ENCODE measurements around the gene CNST.
A peak's percentile ranks its signal among the peaks of the same experiment; 100 is the strongest.
"Not testable (repeated sequence)": the region's sequence is repeated elsewhere in the genome, so short reads cannot be mapped to it uniquely, and the experiment has no call there.

Gene CNST

DNA sequence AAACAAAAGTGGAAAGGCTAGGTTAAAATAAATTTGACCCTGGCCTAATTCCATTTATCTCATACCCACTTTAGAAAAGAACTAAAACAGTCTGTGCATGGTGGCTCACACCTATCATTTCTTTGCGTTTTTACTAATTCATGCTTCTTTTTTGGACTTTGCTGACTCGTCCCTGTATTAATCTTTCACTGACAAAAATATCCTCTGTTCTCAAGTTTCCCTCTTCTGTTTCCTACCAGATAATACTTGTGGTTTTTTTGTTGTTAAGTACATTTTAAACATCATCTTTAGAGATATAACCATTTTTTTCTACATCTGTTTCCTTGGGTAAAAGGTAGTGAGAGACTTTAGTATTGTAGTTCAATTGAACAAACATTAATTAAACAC, 11.5 kb downstream of the CNST start:
- no peaks in the 10 kb centered on the region for H3K27me3 ChIP-seq (ENCODE audit: control insufficient read depth, insufficient read depth, low read length)
- H3K4me1 ChIP-seq (ENCODE audit: control insufficient read depth, insufficient read depth, low read length), result peaks cover 8% of the 10 kb centered on the region
- H3K9ac ChIP-seq (ENCODE audit: low read length), result no peak overlapping the region
- no peak overlapping the region for H3K4me3 ChIP-seq (ENCODE audit: low read length)
- H3K36me3 ChIP-seq (ENCODE audit: control insufficient read depth, insufficient read depth, low read length), result no peaks in the 10 kb centered on the region
- H3K9me3 ChIP-seq (ENCODE audit: control insufficient read depth, low read length), result no peaks in the 10 kb centered on the region

DNA sequence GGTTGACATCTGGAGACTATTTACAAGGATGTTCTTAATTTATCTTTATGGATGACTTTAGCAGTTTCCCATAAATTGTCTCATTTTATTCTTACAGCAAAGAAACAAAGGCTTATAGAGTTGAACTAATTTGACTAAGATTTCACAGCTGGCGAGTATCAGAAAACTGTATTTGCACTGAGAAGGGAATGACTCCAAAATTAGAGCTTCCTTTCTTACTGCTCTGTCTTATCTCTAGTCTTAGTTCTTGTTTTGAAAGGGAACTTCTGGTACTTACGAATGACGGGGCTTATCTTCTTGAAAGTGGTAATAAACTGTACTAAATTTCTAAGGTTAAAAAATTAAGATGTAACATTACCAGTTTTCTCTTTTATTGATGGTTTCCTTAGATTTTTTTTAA, 13.6 kb downstream of the CNST start:
- peaks cover 23% of the 10 kb centered on the region for H3K4me1 ChIP-seq (ENCODE audit: control insufficient read depth, insufficient read depth, low read length)
- H3K27me3 ChIP-seq (ENCODE audit: control insufficient read depth, insufficient read depth, low read length), result no peaks in the 10 kb centered on the region
- H3K9ac ChIP-seq (ENCODE audit: low read length), result no peak overlapping the region
- H3K36me3 ChIP-seq (ENCODE audit: control insufficient read depth, insufficient read depth, low read length), result no peaks in the 10 kb centered on the region
- no peaks in the 10 kb centered on the region for H3K9me3 ChIP-seq (ENCODE audit: control insufficient read depth, low read length)
- H3K4me3 ChIP-seq (ENCODE audit: low read length), result no peak overlapping the region

DNA sequence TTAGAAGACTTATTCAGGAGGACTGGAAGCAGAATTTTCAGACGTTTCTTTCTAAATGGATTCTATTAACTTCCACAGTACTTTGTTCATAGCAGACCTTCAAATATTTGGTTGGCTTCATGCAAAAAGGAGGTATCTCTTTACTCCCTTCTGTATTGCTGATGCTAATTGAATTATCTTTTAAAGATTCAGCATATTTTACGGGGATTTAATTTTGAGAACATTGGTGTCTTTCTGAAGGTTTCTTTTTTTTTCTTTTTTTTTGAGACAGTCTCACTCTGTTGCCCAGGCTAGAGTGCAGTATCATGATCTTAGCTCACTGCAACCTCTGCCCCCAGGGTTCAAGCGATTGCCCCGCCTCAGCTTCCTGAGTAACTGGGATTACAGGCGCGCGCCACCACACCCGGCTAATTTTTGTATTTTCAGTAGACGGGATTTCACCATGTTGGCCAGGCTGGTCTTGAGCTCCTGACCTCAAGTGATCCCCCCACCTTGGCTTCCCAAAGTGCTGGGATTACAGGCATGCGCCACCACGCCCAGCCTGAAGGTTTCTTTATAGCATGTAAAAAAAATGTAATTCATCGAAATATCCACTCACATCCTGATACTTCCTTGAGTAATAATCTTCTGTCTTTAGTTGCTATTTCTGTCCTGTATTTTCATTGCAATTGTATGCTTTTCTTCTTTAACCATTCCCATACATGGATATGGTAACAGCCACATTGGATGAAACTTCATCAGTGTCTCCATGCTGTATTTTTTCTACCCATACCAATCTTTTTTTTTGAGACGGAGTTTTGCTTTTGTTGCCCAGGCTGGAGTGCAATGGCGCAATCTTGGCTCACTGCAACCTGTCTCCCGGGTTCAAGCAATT, 14.5 kb downstream of the CNST start:
- H3K4me3 ChIP-seq (ENCODE audit: low read length), result no peak overlapping the region
- H3K9ac ChIP-seq (ENCODE audit: low read length), result no peak overlapping the region
- H3K36me3 ChIP-seq (ENCODE audit: control insufficient read depth, insufficient read depth, low read length), result no peaks in the 10 kb centered on the region
- H3K4me1 ChIP-seq (ENCODE audit: control insufficient read depth, insufficient read depth, low read length), result peaks cover 23% of the 10 kb centered on the region
- no peaks in the 10 kb centered on the region for H3K9me3 ChIP-seq (ENCODE audit: control insufficient read depth, low read length)
- no peaks in the 10 kb centered on the region for H3K27me3 ChIP-seq (ENCODE audit: control insufficient read depth, insufficient read depth, low read length)

DNA sequence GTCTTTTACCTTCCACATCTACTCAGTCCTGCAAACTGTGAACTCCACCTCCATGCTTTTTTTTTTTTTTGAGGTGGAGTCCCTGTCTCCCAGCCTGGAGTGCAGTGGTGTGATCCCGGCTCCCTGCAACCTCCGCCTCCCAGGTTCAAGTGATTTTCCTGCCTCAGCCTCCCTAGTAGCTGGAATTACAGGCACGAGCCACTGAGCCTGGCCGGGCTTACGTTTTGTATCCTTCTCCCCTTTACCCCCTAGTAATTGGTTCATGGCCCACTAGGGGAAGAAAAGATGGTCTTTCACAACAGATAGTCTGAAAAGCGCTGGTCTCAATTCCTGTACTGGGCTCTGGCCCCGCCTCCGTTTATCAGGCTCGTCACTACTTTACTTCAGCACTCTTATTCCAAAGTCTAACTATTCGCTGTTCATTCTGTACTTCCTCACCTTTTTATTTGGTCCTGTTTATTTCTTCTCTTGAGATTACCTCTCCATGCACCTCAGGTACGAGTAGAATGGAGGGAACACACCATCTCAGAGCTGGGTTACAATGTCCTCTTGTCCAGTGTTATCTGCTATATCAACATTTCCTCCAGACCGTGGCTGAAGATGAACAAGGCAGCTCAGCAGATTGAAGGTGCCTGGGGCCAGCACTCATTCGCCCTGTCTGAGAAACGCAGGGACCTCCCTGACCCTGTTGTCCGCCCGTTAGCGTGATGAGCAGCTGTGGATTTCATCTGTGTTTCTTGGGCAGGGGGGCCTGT, 16.2 kb downstream of the CNST start:
- H3K4me1 ChIP-seq (ENCODE audit: control insufficient read depth, insufficient read depth, low read length), result peaks cover 28% of the 10 kb centered on the region
- H3K36me3 ChIP-seq (ENCODE audit: control insufficient read depth, insufficient read depth, low read length), result no peaks in the 10 kb centered on the region
- no peak overlapping the region for H3K4me3 ChIP-seq (ENCODE audit: low read length)
- peak overlapping the region; percentile 9 for H3K9ac ChIP-seq (ENCODE audit: low read length)
- no peaks in the 10 kb centered on the region for H3K27me3 ChIP-seq (ENCODE audit: control insufficient read depth, insufficient read depth, low read length)
- no peaks in the 10 kb centered on the region for H3K9me3 ChIP-seq (ENCODE audit: control insufficient read depth, low read length)

DNA sequence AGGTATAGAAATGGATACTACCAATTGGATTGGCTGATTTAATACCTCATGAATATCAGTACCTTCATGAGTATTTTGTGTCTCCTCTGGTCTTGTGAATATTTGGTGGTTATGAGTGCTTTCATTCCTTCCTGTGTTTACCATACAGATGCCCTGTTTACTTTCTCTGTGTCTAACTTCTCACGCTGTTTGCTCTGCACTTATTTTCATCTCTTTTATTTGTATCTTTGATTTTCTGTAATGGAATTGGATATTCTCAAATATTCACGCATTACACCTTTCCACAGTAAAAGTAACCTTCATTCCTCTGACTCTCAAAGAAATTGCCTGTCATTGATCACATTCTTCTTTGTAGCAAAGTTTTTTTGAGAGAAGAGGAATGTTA, 16.8 kb downstream of the CNST start:
- H3K36me3 ChIP-seq (ENCODE audit: control insufficient read depth, insufficient read depth, low read length), result no peaks in the 10 kb centered on the region
- H3K4me3 ChIP-seq (ENCODE audit: low read length), result no peak overlapping the region
- H3K27me3 ChIP-seq (ENCODE audit: control insufficient read depth, insufficient read depth, low read length), result no peaks in the 10 kb centered on the region
- H3K9ac ChIP-seq (ENCODE audit: low read length), result peak overlapping the region; percentile 9
- H3K9me3 ChIP-seq (ENCODE audit: control insufficient read depth, low read length), result no peaks in the 10 kb centered on the region
- H3K4me1 ChIP-seq (ENCODE audit: control insufficient read depth, insufficient read depth, low read length), result peaks cover 32% of the 10 kb centered on the region

DNA sequence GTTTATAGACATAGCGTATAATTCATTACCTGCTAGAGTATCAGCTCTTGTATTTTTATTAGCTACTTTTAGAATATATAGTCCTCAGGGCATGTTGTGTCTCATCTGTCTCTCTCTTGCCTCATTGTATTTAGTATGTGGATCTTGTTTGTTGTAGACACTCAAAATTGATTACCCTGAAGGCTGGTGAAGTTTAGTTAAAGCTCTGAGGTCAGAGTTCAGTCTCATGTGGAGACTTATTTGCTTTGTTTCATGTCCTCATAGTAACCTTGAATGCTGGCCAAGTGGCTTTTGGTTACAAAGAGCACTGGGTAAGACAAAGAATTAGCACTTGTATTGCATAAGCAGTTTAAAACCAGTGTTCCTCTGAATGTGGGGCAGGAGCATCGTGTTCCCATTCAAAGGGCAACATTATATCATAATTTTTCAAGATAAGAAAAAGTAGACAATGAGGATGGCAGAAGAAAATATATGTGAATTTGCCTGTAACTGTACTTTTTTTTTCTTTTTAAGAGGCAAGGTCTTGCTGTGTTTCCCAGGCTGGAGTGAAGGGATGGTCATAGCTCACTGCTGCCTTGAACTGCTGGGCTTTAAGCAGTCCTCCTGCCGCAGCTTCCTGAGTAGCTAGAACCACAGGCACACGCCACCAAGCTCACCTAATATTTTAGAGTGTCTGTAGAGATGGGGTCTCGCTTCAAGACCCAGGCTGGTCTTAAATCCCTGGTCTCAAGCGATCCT, 17.4 kb downstream of the CNST start:
- Histone ChIP-seq H3K27me3 (ENCODE audit: control insufficient read depth, insufficient read depth, low read length) (no peaks in the 10 kb centered on the region), H3K4me1 (ENCODE audit: control insufficient read depth, insufficient read depth, low read length) (peaks cover 32% of the 10 kb centered on the region), H3K9ac (ENCODE audit: low read length) (no peak overlapping the region), H3K4me3 (ENCODE audit: low read length) (no peak overlapping the region), H3K9me3 (ENCODE audit: control insufficient read depth, low read length) (no peaks in the 10 kb centered on the region), H3K36me3 (ENCODE audit: control insufficient read depth, insufficient read depth, low read length) (no peaks in the 10 kb centered on the region)

DNA sequence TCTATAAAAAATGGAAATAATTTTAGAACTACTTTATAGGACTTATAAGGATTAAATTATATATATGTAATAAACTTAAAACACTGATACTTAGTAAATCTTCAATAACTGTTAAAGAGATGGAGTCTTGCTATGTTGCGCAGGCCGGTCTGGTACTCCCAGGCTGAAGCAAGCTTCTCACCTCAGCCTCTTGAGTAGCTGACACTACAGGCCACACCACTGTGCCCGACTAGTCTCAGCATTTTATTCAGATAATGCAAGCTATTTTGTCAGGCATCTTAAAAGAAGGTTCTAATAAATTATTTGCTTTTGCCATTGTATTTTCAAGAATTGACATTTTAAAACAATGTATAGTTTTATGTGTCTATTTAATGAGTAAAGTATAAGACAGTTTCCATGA, 20.8 kb downstream of the CNST start:
- Histone ChIP-seq H3K9ac (ENCODE audit: low read length) (no peak overlapping the region), H3K4me1 (ENCODE audit: control insufficient read depth, insufficient read depth, low read length) (peaks cover 31% of the 10 kb centered on the region), H3K36me3 (ENCODE audit: control insufficient read depth, insufficient read depth, low read length) (no peaks in the 10 kb centered on the region)

DNA sequence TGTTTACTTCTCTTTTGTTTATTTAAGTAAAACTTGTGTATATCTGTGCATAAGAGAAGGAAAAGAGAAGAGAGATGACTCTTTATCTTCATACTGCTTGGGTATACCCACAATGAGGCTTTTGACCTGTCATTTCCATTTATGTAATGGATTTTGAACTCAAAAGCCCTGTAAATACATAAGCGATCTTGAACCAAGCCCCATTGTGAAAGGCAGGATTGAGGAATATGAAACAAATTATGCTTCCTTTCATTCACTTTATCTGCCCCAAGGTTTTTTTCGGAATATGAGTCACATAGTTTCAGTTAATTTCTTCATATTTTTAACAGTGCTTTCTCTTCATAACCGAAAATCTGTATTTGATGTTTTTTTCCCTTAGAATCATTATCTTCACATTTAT, 21.4 kb downstream of the CNST start:
- H3K4me3 ChIP-seq (ENCODE audit: low read length), result no peak overlapping the region
- H3K36me3 ChIP-seq (ENCODE audit: control insufficient read depth, insufficient read depth, low read length), result no peaks in the 10 kb centered on the region
- no peak overlapping the region for H3K9ac ChIP-seq (ENCODE audit: low read length)
- no peaks in the 10 kb centered on the region for H3K9me3 ChIP-seq (ENCODE audit: control insufficient read depth, low read length)
- H3K4me1 ChIP-seq (ENCODE audit: control insufficient read depth, insufficient read depth, low read length), result peaks cover 25% of the 10 kb centered on the region
- H3K27me3 ChIP-seq (ENCODE audit: control insufficient read depth, insufficient read depth, low read length), result no peaks in the 10 kb centered on the region

More for the DNA sequence above, 20.8 kb downstream of the CNST start:
- Histone ChIP-seq H3K9me3 (ENCODE audit: control insufficient read depth, low read length) (no peaks in the 10 kb centered on the region), H3K4me3 (ENCODE audit: low read length) (no peak overlapping the region), H3K27me3 (ENCODE audit: control insufficient read depth, insufficient read depth, low read length) (no peaks in the 10 kb centered on the region)

DNA sequence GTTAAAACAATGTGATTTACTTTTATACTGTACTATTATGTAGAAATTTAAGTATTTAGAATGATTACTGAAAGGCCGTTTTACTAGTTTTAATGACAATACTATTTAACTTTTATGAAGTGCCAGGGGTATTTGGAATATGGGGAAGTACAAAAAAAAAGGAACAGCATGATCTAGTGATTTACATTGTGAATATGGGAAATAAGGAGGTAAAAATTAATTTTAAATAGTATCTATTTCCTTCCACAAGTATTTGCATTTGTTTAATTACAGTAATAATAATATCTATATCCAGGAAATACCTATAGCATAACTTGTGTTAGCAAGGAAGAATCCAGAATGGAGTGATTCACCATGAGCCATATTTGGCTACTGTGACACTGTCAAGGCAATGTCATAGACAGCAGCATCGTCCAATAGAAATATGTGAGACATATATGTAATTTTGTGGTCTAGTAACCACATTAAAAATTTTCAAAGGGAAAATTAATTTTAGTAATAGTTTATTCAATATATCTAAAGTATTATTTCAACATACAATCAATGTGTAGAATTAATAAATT, 22.0 kb downstream of the CNST start:
- no peak overlapping the region for H3K4me3 ChIP-seq (ENCODE audit: low read length)
- H3K36me3 ChIP-seq (ENCODE audit: control insufficient read depth, insufficient read depth, low read length), result no peaks in the 10 kb centered on the region
- no peak overlapping the region for H3K9ac ChIP-seq (ENCODE audit: low read length)
- no peaks in the 10 kb centered on the region for H3K27me3 ChIP-seq (ENCODE audit: control insufficient read depth, insufficient read depth, low read length)
- peaks cover 19% of the 10 kb centered on the region for H3K4me1 ChIP-seq (ENCODE audit: control insufficient read depth, insufficient read depth, low read length)
- no peaks in the 10 kb centered on the region for H3K9me3 ChIP-seq (ENCODE audit: control insufficient read depth, low read length)

DNA sequence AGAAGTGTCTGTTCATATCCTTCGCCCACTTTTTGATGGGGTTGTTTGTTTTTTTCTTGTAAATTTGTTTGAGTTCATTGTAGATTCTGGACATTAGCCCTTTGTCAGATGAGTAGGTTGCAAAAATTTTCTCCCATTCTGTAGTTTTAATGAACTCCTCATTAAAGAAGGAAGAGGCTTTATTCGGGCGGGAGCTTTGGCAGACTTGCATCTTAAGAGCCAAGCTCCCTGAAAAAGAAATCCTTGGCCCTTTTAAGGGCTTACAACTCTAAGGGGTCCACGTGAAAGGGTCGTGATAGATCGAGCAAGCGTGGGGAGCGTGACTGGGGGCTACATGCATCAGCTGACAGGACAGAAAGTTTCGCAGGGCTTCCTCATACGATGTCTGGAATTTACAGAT, 23.7 kb downstream of the CNST start:
- H3K4me3 ChIP-seq (ENCODE audit: low read length); H3K9me3 ChIP-seq (ENCODE audit: control insufficient read depth, low read length); H3K36me3 ChIP-seq (ENCODE audit: control insufficient read depth, insufficient read depth, low read length); H3K9ac ChIP-seq (ENCODE audit: low read length); H3K27me3 ChIP-seq (ENCODE audit: control insufficient read depth, insufficient read depth, low read length): not testable (repeated sequence)
- peaks cover 13% of the 10 kb centered on the region for H3K4me1 ChIP-seq (ENCODE audit: control insufficient read depth, insufficient read depth, low read length)

DNA sequence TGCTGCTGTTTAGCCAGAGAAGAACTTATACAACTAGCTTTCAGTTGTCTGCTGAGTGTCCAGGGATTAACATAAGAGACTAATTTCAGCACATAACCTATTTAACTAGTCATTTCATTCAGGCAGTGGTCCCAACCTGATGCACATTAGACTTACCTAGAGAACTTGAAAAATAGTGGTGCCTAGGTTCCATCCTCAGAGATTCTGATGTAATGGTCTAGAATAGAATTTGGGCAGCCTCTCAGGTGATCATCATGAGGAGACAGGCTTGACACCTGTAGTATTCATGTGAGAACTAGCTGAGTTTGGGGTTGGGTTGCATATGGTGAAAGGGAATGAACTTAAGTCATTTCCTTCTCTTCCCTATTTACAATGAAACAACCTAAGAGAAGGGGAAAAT, 24.8 kb downstream of the CNST start:
- no peaks in the 10 kb centered on the region for H3K27me3 ChIP-seq (ENCODE audit: control insufficient read depth, insufficient read depth, low read length)
- H3K9ac ChIP-seq (ENCODE audit: low read length), result no peak overlapping the region
- H3K4me3 ChIP-seq (ENCODE audit: low read length), result no peak overlapping the region
- H3K9me3 ChIP-seq (ENCODE audit: control insufficient read depth, low read length), result no peaks in the 10 kb centered on the region
- peaks cover 13% of the 10 kb centered on the region for H3K4me1 ChIP-seq (ENCODE audit: control insufficient read depth, insufficient read depth, low read length)
- no peaks in the 10 kb centered on the region for H3K36me3 ChIP-seq (ENCODE audit: control insufficient read depth, insufficient read depth, low read length)

DNA sequence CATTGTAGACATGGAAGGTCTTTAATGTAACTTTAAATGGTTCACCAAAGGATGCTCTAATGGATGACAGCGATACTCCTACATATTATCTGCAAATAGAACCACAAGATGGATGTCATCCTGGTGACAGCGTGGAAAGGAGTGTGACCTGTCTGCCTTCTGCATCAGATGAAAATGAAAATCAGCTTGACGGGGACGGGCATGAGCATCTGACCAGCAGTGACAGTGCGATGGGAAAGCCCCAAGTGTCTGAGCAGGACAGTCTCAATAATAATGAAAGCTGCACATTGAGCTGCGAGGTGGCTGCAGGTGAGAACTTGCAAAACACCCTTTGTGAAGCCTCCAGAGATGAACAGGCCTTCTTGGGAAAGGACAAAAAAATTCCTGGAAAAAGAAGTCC, 25.2 kb downstream of the CNST start:
- H3K4me3 ChIP-seq (ENCODE audit: low read length), result no peak overlapping the region
- no peaks in the 10 kb centered on the region for H3K36me3 ChIP-seq (ENCODE audit: control insufficient read depth, insufficient read depth, low read length)
- H3K27me3 ChIP-seq (ENCODE audit: control insufficient read depth, insufficient read depth, low read length), result no peaks in the 10 kb centered on the region
- H3K9ac ChIP-seq (ENCODE audit: low read length), result no peak overlapping the region
- peaks cover 13% of the 10 kb centered on the region for H3K4me1 ChIP-seq (ENCODE audit: control insufficient read depth, insufficient read depth, low read length)
- no peaks in the 10 kb centered on the region for H3K9me3 ChIP-seq (ENCODE audit: control insufficient read depth, low read length)
